Measurements from ENCODE around the gene ATXN1. TPM values are rescaled to one million over a fixed set of nuclear protein-coding genes. Genes with fewer than 3 reads are reported as not detected.

ATXN1 gene
- total and polyA plus RNA-seq, 2 of the 13 experiments (the other 11 are each of a cell fraction or from before 2014, with no cell fraction given), result 20.7 to 39.5 TPM

DNA sequence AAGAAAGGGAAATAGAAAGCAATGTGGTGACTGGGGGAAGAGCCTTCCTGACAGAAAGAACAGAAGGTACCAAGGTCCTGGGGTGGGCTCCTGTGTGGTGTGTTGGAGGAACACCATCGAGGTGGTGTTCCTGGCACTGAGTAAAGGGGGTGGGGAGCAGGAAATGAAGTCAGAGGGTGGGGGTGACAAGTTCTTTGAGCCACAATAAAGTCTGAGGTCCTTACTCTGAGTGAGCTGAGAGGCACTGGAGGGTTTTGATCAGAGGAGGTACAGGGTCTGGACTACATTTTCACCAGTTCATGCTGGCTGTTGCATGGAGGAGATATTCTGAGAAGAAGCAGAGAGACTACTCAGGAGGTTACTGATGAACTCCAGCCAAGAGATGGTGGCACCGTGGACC is 324.7 kb downstream of the ATXN1 start:
- TF ChIP-seq, protein P1, sequence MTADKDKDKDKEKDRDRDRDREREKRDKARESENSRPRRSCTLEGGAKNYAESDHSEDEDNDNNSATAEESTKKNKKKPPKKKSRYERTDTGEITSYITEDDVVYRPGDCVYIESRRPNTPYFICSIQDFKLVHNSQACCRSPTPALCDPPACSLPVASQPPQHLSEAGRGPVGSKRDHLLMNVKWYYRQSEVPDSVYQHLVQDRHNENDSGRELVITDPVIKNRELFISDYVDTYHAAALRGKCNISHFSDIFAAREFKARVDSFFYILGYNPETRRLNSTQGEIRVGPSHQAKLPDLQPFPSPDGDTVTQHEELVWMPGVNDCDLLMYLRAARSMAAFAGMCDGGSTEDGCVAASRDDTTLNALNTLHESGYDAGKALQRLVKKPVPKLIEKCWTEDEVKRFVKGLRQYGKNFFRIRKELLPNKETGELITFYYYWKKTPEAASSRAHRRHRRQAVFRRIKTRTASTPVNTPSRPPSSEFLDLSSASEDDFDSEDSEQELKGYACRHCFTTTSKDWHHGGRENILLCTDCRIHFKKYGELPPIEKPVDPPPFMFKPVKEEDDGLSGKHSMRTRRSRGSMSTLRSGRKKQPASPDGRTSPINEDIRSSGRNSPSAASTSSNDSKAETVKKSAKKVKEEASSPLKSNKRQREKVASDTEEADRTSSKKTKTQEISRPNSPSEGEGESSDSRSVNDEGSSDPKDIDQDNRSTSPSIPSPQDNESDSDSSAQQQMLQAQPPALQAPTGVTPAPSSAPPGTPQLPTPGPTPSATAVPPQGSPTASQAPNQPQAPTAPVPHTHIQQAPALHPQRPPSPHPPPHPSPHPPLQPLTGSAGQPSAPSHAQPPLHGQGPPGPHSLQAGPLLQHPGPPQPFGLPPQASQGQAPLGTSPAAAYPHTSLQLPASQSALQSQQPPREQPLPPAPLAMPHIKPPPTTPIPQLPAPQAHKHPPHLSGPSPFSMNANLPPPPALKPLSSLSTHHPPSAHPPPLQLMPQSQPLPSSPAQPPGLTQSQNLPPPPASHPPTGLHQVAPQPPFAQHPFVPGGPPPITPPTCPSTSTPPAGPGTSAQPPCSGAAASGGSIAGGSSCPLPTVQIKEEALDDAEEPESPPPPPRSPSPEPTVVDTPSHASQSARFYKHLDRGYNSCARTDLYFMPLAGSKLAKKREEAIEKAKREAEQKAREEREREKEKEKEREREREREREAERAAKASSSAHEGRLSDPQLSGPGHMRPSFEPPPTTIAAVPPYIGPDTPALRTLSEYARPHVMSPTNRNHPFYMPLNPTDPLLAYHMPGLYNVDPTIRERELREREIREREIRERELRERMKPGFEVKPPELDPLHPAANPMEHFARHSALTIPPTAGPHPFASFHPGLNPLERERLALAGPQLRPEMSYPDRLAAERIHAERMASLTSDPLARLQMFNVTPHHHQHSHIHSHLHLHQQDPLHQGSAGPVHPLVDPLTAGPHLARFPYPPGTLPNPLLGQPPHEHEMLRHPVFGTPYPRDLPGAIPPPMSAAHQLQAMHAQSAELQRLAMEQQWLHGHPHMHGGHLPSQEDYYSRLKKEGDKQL (CRISPR knock-in tag; IDR thresholded peaks at IDR 0.05; ENCODE audit: low read depth), result no peak
- POLR2A ChIA-PET, result no interaction called here
- H3K9me3 ChIP-seq (ENCODE audit: low read length), result no peaks in the 10 kb centered on the region
- peaks cover 0 to 6% of the 10 kb centered on the region in 2 experiments; a peak in 3 of 5 replicates for H3K36me3 ChIP-seq (replicated peaks in 1 of 2; ENCODE audit: control insufficient read depth in 1 of 2, insufficient read depth in 2 of 2, low read length in 2 of 2)
- no peaks in the 10 kb centered on the region for H3K27me3 ChIP-seq (ENCODE audit: control insufficient read depth in 1 of 2, insufficient read depth in 2 of 2, low read length in 2 of 2)
- no peaks in the 10 kb centered on the region for H3K79me2 ChIP-seq (ENCODE audit: insufficient read depth, low read length)
- no peak overlapping the region for H3K9ac ChIP-seq (ENCODE audit: insufficient read depth, low read depth, low read length)
- BruUV-seq (replicated peaks), result no TSS peak
- in situ Hi-C loops (cut with HindIII; ENCODE audit: extremely low pct_ligation_motif_present, low pct_unique_long_range_greater_than_20kb), result no loop called here
- intact Hi-C loops (cut with micrococcal nuclease; ENCODE audit: unreplicated experiment), result no loop called here
- no peak overlapping the region for H2AFZ ChIP-seq (ENCODE audit: low read length)
- FAIRE-seq (no peak), ATAC-seq (no peak), DNase-seq (ENCODE audit: low spot score) (no peak)
- CTCF ChIA-PET (ENCODE audit: low intra/inter-chr PET ratio, low total read pairs), result no interaction called here
- no peak overlapping the region for H3K4me3 ChIP-seq (replicated peaks in 1 of 3; ENCODE audit: insufficient read depth in 1 of 3, low read depth in 2 of 3, low read length in 3 of 3)
- WGBS (ENCODE audit: low lambda C conversion rate), result 94% methylated on average over 2 of the region's 2 CpGs
- H3K4me1 ChIP-seq (ENCODE audit: insufficient read depth, low read length), result peaks cover 3% of the 10 kb centered on the region; the same call in 1 of the 2 replicates
- no peaks in the 10 kb centered on the region; the same call in 1 of the 2 replicates for H4K20me1 ChIP-seq (ENCODE audit: insufficient read depth, low read length)
- H3K27ac ChIP-seq (ENCODE audit: extremely low read length, insufficient read depth, low read length), result no peak overlapping the region
- no peak overlapping the region for H3K4me2 ChIP-seq (ENCODE audit: low read depth, low read length)

DNA sequence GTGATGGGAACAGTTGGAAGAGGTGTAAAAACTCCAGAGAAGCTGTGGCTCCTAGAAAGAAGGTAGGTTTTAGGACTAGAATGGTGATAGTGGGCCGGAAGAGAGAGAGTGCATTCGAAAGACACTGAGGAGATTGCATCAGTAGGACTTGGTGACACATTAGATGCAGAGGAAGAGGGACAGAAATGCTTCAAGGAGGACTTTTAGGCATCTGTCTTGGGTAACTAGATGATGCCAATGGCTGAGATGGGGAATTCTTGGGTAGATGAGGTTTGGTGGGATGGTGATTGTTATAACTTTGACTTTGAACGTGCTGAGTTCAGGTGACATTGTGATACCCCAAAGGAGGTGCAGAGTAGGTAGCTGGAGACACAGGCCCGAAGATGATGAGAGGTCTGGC is 326.4 kb downstream of the ATXN1 start:
- Histone ChIP-seq H3K4me1 (ENCODE audit: insufficient read depth, low read length) (peaks cover 15% of the 10 kb centered on the region), H4K20me1 (ENCODE audit: insufficient read depth, low read length) (no peaks in the 10 kb centered on the region; the same call in 1 of the 2 replicates), H3K36me3 (replicated peaks in 1 of 2; ENCODE audit: control insufficient read depth in 1 of 2, insufficient read depth in 2 of 2, low read length in 2 of 2) (peaks cover 0 to 7% of the 10 kb centered on the region in 2 experiments; a peak in 3 of 5 replicates), H2AFZ (ENCODE audit: low read length) (no peak overlapping the region), H3K79me2 (ENCODE audit: insufficient read depth, low read length) (no peaks in the 10 kb centered on the region), H3K4me3 (replicated peaks in 1 of 3; ENCODE audit: insufficient read depth in 1 of 3, low read depth in 2 of 3, low read length in 3 of 3) (no peak overlapping the region), H3K4me2 (ENCODE audit: low read depth, low read length) (no peak overlapping the region), H3K27ac (ENCODE audit: extremely low read length, insufficient read depth, low read length) (no peak overlapping the region), H3K9me3 (ENCODE audit: low read length) (no peaks in the 10 kb centered on the region), H3K27me3 (ENCODE audit: control insufficient read depth in 1 of 2, insufficient read depth in 2 of 2, low read length in 2 of 2) (no peaks in the 10 kb centered on the region), H3K9ac (ENCODE audit: insufficient read depth, low read depth, low read length) (no peak overlapping the region)
- intact Hi-C loops (cut with micrococcal nuclease; ENCODE audit: unreplicated experiment) (no loop called here), in situ Hi-C loops (cut with HindIII; ENCODE audit: extremely low pct_ligation_motif_present, low pct_unique_long_range_greater_than_20kb) (no loop called here)
- DNase-seq (ENCODE audit: low spot score), result no peak
- POLR2A ChIA-PET, result no interaction called here
- TF ChIP-seq AKAP8 (CRISPR knock-in tag; IDR thresholded peaks at IDR 0.05), result no peak
- TF ChIP-seq, protein P2, sequence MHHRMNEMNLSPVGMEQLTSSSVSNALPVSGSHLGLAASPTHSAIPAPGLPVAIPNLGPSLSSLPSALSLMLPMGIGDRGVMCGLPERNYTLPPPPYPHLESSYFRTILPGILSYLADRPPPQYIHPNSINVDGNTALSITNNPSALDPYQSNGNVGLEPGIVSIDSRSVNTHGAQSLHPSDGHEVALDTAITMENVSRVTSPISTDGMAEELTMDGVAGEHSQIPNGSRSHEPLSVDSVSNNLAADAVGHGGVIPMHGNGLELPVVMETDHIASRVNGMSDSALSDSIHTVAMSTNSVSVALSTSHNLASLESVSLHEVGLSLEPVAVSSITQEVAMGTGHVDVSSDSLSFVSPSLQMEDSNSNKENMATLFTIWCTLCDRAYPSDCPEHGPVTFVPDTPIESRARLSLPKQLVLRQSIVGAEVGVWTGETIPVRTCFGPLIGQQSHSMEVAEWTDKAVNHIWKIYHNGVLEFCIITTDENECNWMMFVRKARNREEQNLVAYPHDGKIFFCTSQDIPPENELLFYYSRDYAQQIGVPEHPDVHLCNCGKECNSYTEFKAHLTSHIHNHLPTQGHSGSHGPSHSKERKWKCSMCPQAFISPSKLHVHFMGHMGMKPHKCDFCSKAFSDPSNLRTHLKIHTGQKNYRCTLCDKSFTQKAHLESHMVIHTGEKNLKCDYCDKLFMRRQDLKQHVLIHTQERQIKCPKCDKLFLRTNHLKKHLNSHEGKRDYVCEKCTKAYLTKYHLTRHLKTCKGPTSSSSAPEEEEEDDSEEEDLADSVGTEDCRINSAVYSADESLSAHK (CRISPR knock-in tag; IDR thresholded peaks at IDR 0.05; ENCODE audit: borderline replicate concordance), result no peak
- TF ChIP-seq, protein P3, sequence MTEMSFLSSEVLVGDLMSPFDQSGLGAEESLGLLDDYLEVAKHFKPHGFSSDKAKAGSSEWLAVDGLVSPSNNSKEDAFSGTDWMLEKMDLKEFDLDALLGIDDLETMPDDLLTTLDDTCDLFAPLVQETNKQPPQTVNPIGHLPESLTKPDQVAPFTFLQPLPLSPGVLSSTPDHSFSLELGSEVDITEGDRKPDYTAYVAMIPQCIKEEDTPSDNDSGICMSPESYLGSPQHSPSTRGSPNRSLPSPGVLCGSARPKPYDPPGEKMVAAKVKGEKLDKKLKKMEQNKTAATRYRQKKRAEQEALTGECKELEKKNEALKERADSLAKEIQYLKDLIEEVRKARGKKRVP (CRISPR knock-in tag; IDR thresholded peaks at IDR 0.05), result peak in 1 of 2 experiments; percentile 47; a peak in 1 of 4 replicates
- TF ChIP-seq ZNF615 (CRISPR knock-in tag; IDR thresholded peaks at IDR 0.05; ENCODE audit: borderline replicate concordance), result no peak
- TF ChIP-seq RBM39 (IDR thresholded peaks at IDR 0.05; ENCODE audit: low read depth, low read length, poor library complexity, severe bottlenecking), result no peak
- CTCF ChIA-PET (ENCODE audit: low intra/inter-chr PET ratio, low total read pairs), result no interaction called here
- WGBS (ENCODE audit: low lambda C conversion rate), result 96% methylated on average over 4 of the region's 4 CpGs
- BruUV-seq (replicated peaks), result no TSS peak
- ATAC-seq, result no peak
- FAIRE-seq, result no peak
